GM19455 (cell line): ENCODE results near the gene ATF7IP.
A peak's percentile ranks its signal among the peaks of the same experiment; 100 is the strongest.
"Not testable (repeated sequence)": the region's sequence is repeated elsewhere in the genome, so short reads cannot be mapped to it uniquely, and the experiment has no call there.

Source experiments
- ATAC-seq: cut with Tn5 transposase; IDR thresholded peaks from one replicate; pipeline ENCODE4 v1.9.1; 2021; ENCODE audit not compliant: unreplicated experiment

ATF7IP gene

GRCh38 chr12:14367040-14367661 is 1.7 kb downstream of the ATF7IP start:
- no peak for ATAC-seq

- no peak for ATAC-seq
These were observed 3.8 kb downstream of the ATF7IP start for GRCh38 chr12:14369311-14369710.

GRCh38 chr12:14373217-14373616 is 7.7 kb downstream of the ATF7IP start:
- no peak for ATAC-seq

- ATAC-seq, result no peak
These were observed 14.0 kb downstream of the ATF7IP start for GRCh38 chr12:14379508-14379907.

GRCh38 chr12:14384783-14385638 is 19.5 kb downstream of the ATF7IP start:
- peak; percentile 90 for ATAC-seq

- no peak for ATAC-seq
These were observed 21.9 kb downstream of the ATF7IP start for GRCh38 chr12:14387219-14387871.

GRCh38 chr12:14390449-14390848 is 25.0 kb downstream of the ATF7IP start:
- ATAC-seq, result no peak

- ATAC-seq, result no peak
These were observed 25.5 kb downstream of the ATF7IP start for GRCh38 chr12:14390870-14391530.

- ATAC-seq, result no peak
These were observed 28.3 kb downstream of the ATF7IP start for GRCh38 chr12:14393751-14394150.

- ATAC-seq, result peak; percentile 78
These were observed 29.0 kb downstream of the ATF7IP start for GRCh38 chr12:14394317-14395073.

- ATAC-seq, result peak; percentile 49
These were observed 29.7 kb downstream of the ATF7IP start for GRCh38 chr12:14395074-14395778.

- ATAC-seq, result no peak
These were observed 30.6 kb downstream of the ATF7IP start for GRCh38 chr12:14396071-14396470.

- ATAC-seq, result no peak
These were observed 34.4 kb downstream of the ATF7IP start for GRCh38 chr12:14399871-14400270.

- ATAC-seq, result no peak
These were observed 35.1 kb downstream of the ATF7IP start for GRCh38 chr12:14400599-14400998.

- not testable (repeated sequence) for ATAC-seq
These were observed 35.8 kb downstream of the ATF7IP start for GRCh38 chr12:14401267-14401666.

GRCh38 chr12:14402697-14403096 is 37.2 kb downstream of the ATF7IP start:
- no peak for ATAC-seq

- no peak for ATAC-seq
These were observed 37.8 kb downstream of the ATF7IP start for GRCh38 chr12:14403293-14403692.

- ATAC-seq, result no peak
These were observed 38.3 kb downstream of the ATF7IP start for GRCh38 chr12:14403711-14404196.

GRCh38 chr12:14405407-14405806 is 39.9 kb downstream of the ATF7IP start:
- ATAC-seq, result not testable (repeated sequence)

- no peak for ATAC-seq
These were observed 42.7 kb downstream of the ATF7IP start for GRCh38 chr12:14408208-14408607.
